Caco-2 (cell line): ENCODE data around the gene OR5H14. TPM values are rescaled to one million over a fixed set of nuclear protein-coding genes. Genes with fewer than 3 reads are reported as not detected.
A peak's percentile ranks its signal among the peaks of the same experiment; 100 is the strongest.

Source experiments
- BruUV-seq: library from RNA; stranded (reverse); fragments of 400-500 nt; replicated peaks from 2 replicates; lab custom pipeline; 2021; lab: Mats Ljungman, UMichigan
- CTCF ChIA-PET: fragments of 300-600 bp; sonication (Branson Sonifier 250); formaldehyde crosslinking; loops from one replicate; lab custom pipeline; 2022; ENCODE audit warnings: antibody characterized with exemption; lab: Charles Lee
- POLR2A ChIA-PET: fragments of 300-600 bp; sonication (Branson Sonifier 250); formaldehyde crosslinking; loops from one replicate; lab custom pipeline; 2022; ENCODE audit warnings: antibody characterized with exemption; lab: Charles Lee
- DNase-seq, 2 experiments: peaks; one replicate each; pipeline versions ENCODE4 v3.0.0 to v3.0.0-alpha.2; 2020 to 2022
- H3K27me3 ChIP-seq: replicated peaks from 2 replicates; pipeline ENCODE4 v1.6.0; 2011; ENCODE audit warnings: low read length; ENCODE audit not compliant: control insufficient read depth, insufficient read depth
- H3K36me3 ChIP-seq: 2 replicates; pipeline ENCODE4 v1.5.1; 2011; ENCODE audit warnings: low read length; ENCODE audit not compliant: control insufficient read depth, insufficient read depth
- H3K4me1 ChIP-seq: fragments of 250-450 bp; sonication (Bioruptor Pico); 2 replicates; pipeline ENCODE4 v1.5.1; 2020; ENCODE audit warnings: mild to moderate bottlenecking
- H3K4me3 ChIP-seq: 2 replicates; pipeline ENCODE4 v1.5.1; 2011; ENCODE audit warnings: low read depth, mild to moderate bottlenecking, control low read depth, low read length
- H3K9me3 ChIP-seq: fragments of 250-450 bp; sonication (Bioruptor Pico); 2 replicates; pipeline ENCODE4 v1.5.1; 2020; ENCODE audit warnings: mild to moderate bottlenecking, moderate library complexity
- H3K27ac Mint-ChIP-seq: one replicate; pipeline ENCODE4 v1.8.0; 2022; ENCODE audit warnings: mixed read lengths; ENCODE audit not compliant: unreplicated experiment
- H3K27me3 Mint-ChIP-seq: one replicate; pipeline ENCODE4 v1.8.0; 2022; ENCODE audit warnings: mixed read lengths; ENCODE audit not compliant: insufficient read depth, unreplicated experiment
- H3K36me3 Mint-ChIP-seq: one replicate; pipeline ENCODE4 v1.8.0; 2022; ENCODE audit warnings: mild to moderate bottlenecking, mixed read lengths; ENCODE audit not compliant: insufficient read depth, unreplicated experiment
- H3K4me1 Mint-ChIP-seq: one replicate; pipeline ENCODE4 v1.8.0; 2022; ENCODE audit warnings: low read depth, mixed read lengths; ENCODE audit not compliant: unreplicated experiment
- H3K4me3 Mint-ChIP-seq: one replicate; pipeline ENCODE4 v1.8.0; 2022; ENCODE audit warnings: mild to moderate bottlenecking, moderate library complexity, mixed read lengths; ENCODE audit not compliant: unreplicated experiment
- H3K9me3 Mint-ChIP-seq: one replicate; pipeline ENCODE4 v1.8.0; 2022; ENCODE audit warnings: mixed read lengths; ENCODE audit not compliant: unreplicated experiment
- CTCF ChIP-seq, 2 experiments: fragments of 200-600 bp in 1 of 2; IDR thresholded peaks; 1 replicate in 1 of 2; 2 replicates in 1 of 2; pipeline versions ENCODE4 v1.5.1 to v1.8.0; 2011 to 2022; ENCODE audit warnings: antibody characterized with exemption in 1 of 2, control low read depth in 1 of 2, inconsistent platforms in 1 of 2, low read depth in 1 of 2, low read length in 1 of 2, mild to moderate bottlenecking in 1 of 2, moderate library complexity in 1 of 2; ENCODE audit not compliant: insufficient read depth in 1 of 2, severe bottlenecking in 1 of 2, unreplicated experiment in 1 of 2
- intact Hi-C: fragments of 100-400 bp; cut with micrococcal nuclease; formaldehyde crosslinking; loops from one replicate; pipeline ENCODE4 v1.10.0; 2022; ENCODE audit not compliant: unreplicated experiment
- total RNA-seq: library from RNA; stranded (reverse); gene quantifications from 2 replicates; pipeline ENCODE4 v1.2.3, GENCODE V29; 2022

Gene OR5H14
- total RNA-seq, 1 experiment from 2014 or later, result not detected

- H3K36me3 ChIP-seq, result no peaks in the 10 kb centered on the region
- CTCF ChIA-PET, result no interaction called here
- Mint-ChIP-seq H3K36me3 (no peaks in the 10 kb centered on the region), H3K27ac (no peak overlapping the region), H3K4me1 (no peaks in the 10 kb centered on the region), H3K4me3 (no peak overlapping the region), H3K9me3 (no peaks in the 10 kb centered on the region), H3K27me3 (no peaks in the 10 kb centered on the region)
- POLR2A ChIA-PET, result no interaction called here
- no peaks in the 10 kb centered on the region for H3K4me1 ChIP-seq
- TF ChIP-seq CTCF (IDR thresholded peaks at IDR 0.05; ENCODE audit: insufficient read depth in 1 of 2, low read depth in 1 of 2, low read length in 1 of 2, severe bottlenecking in 1 of 2, unreplicated experiment in 1 of 2), result no peak
- DNase-seq, result no peak
- H3K4me3 ChIP-seq, result no peak overlapping the region
- intact Hi-C loops, result loop anchor here (10.0 kb wide), 1 partner anchor 394 kb away; no protein-coding TSS in a partner anchor
- no TSS peak for BruUV-seq
- H3K9me3 ChIP-seq, result no peaks in the 10 kb centered on the region
- no peaks in the 10 kb centered on the region for H3K27me3 ChIP-seq
These were observed 33.1 kb downstream of the OR5H14 start for GRCh38 chr3:98180319-98180890.

- no peak for TF ChIP-seq CTCF (IDR thresholded peaks at IDR 0.05; ENCODE audit: insufficient read depth in 1 of 2, low read depth in 1 of 2, low read length in 1 of 2, severe bottlenecking in 1 of 2, unreplicated experiment in 1 of 2)
- Histone ChIP-seq H3K9me3 (no peaks in the 10 kb centered on the region), H3K4me3 (no peak overlapping the region), H3K27me3 (no peaks in the 10 kb centered on the region), H3K36me3 (no peaks in the 10 kb centered on the region), H3K4me1 (no peaks in the 10 kb centered on the region)
- no peaks in the 10 kb centered on the region for H3K27me3 Mint-ChIP-seq
- ChIA-PET POLR2A (no interaction called here), CTCF (interaction anchor here (0.6 kb wide), 1 partner anchor 144 kb away, joined by 3 read pairs; no protein-coding TSS in a partner anchor)
- BruUV-seq, result no TSS peak
- H3K4me3 Mint-ChIP-seq, result no peak overlapping the region
- no peaks in the 10 kb centered on the region for H3K9me3 Mint-ChIP-seq
- no peaks in the 10 kb centered on the region for H3K36me3 Mint-ChIP-seq
- H3K27ac Mint-ChIP-seq, result no peak overlapping the region
- DNase-seq, result no peak
- no peaks in the 10 kb centered on the region for H3K4me1 Mint-ChIP-seq
- intact Hi-C loops, result loop anchor here (10.0 kb wide), 1 partner anchor 393 kb away; no protein-coding TSS in a partner anchor
These were observed 34.9 kb downstream of the OR5H14 start for GRCh38 chr3:98182196-98182595.

GRCh38 chr3:98185180-98185579, 37.9 kb downstream of the OR5H14 start:
- peak in 1 of 2 experiments; percentile 39 for TF ChIP-seq CTCF (IDR thresholded peaks at IDR 0.05; ENCODE audit: insufficient read depth in 1 of 2, low read depth in 1 of 2, low read length in 1 of 2, severe bottlenecking in 1 of 2, unreplicated experiment in 1 of 2)
- CTCF ChIA-PET, result interaction anchor here (0.6 to 1.1 kb wide), 2 partner anchors 162 to 354 kb away, joined by 3 to 4 read pairs; no protein-coding TSS in a partner anchor
- no TSS peak for BruUV-seq

More at GRCh38 chr3:98185180-98185579, 37.9 kb downstream of the OR5H14 start:
- Mint-ChIP-seq H3K27me3 (no peaks in the 10 kb centered on the region), H3K4me3 (no peak overlapping the region), H3K27ac (no peak overlapping the region), H3K36me3 (no peaks in the 10 kb centered on the region), H3K4me1 (no peaks in the 10 kb centered on the region), H3K9me3 (no peaks in the 10 kb centered on the region)
- Histone ChIP-seq H3K4me1 (no peaks in the 10 kb centered on the region), H3K36me3 (no peaks in the 10 kb centered on the region), H3K27me3 (no peaks in the 10 kb centered on the region), H3K9me3 (no peaks in the 10 kb centered on the region), H3K4me3 (no peak overlapping the region)
- intact Hi-C loops, result loop anchor here (1.0 to 10.0 kb wide), 2 partner anchors 146 to 390 kb away; no protein-coding TSS in a partner anchor
- DNase-seq, result peak in 1 of 2 experiments; percentile 20
- POLR2A ChIA-PET, result no interaction called here
